ENCODE data around the gene SULT1A3. TPM values are rescaled to one million over a fixed set of nuclear protein-coding genes. Genes with fewer than 3 reads are reported as not detected.
A peak's percentile ranks its signal among the peaks of the same experiment; 100 is the strongest.
"Not testable (repeated sequence)": the region's sequence is repeated elsewhere in the genome, so short reads cannot be mapped to it uniquely, and the experiment has no call there.

SULT1A3 gene
- 8.7 TPM for polyA plus RNA-seq (2013, experiment 1 of 2)
- polyA plus RNA-seq (2013, experiment 2 of 2), result 8.5 TPM

DNA sequence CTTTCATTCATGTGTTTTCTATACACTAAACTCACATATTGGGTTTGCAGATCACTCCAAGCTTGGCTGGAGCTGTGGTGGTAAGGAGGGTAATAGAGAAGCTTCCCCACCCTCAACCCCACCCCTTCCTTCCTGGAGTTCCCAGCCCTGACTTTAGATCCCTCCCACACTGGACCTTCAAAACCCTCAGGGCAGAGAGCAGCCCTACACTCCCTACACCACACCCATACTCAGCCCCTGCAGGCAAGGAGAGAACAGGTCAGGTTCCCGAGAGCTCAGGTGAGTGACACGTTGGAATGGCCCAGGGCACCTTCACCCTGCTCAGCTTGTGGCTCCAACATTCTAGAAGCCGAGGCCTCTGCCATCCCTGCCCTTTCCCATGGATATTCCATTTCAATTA is at the start of gene SULT1A3:
SULT1A3 (plus strand) TSS at position 207 of the 400 bp plus-strand sequence. CDS start 1,474 bp downstream, outside the sequence.
- H3K9ac ChIP-seq (ENCODE audit: low read length); H2AK5ac ChIP-seq (ENCODE audit: low read length, severe bottlenecking); H3K27ac ChIP-seq (ENCODE audit: low read length, poor library complexity, severe bottlenecking); H2BK5ac ChIP-seq (ENCODE audit: low read depth, low read length, poor library complexity, severe bottlenecking); H3K14ac ChIP-seq (ENCODE audit: low read length in 2 of 2); H3K18ac ChIP-seq (ENCODE audit: low read depth in 1 of 2, low read length in 2 of 2); H3K9me3 ChIP-seq (ENCODE audit: control insufficient read depth, low read length); H2AFZ ChIP-seq (ENCODE audit: low read depth, low read length); H4K8ac ChIP-seq (ENCODE audit: low read length); H3K4me1 ChIP-seq (ENCODE audit: control insufficient read depth, insufficient read depth, low read depth, low read length); H2BK120ac ChIP-seq (ENCODE audit: low read depth, low read length); H3K79me1 ChIP-seq (replicated peaks; ENCODE audit: low read length, poor library complexity, severe bottlenecking); H3K4me3 ChIP-seq (ENCODE audit: insufficient read depth in 1 of 2, low read depth in 1 of 2, low read length in 2 of 2); H3K4ac ChIP-seq (ENCODE audit: low read depth in 1 of 2, low read length in 2 of 2); H2BK12ac ChIP-seq (ENCODE audit: low read length in 2 of 2); H3K23ac ChIP-seq (ENCODE audit: low read length in 2 of 2); H4K91ac ChIP-seq (ENCODE audit: low read length); DNase-seq; H3K36me3 ChIP-seq (ENCODE audit: control insufficient read depth in 1 of 2, insufficient read depth in 2 of 2, low read depth in 1 of 2, low read length in 2 of 2); H2BK15ac ChIP-seq (ENCODE audit: low read depth, poor library complexity, severe bottlenecking); H3K4me2 ChIP-seq (ENCODE audit: low read length, poor library complexity, severe bottlenecking); H3K27me3 ChIP-seq (ENCODE audit: control insufficient read depth in 1 of 2, insufficient read depth in 1 of 2, low read length in 2 of 2): not testable (repeated sequence)
- no CpG with 5 or more reads among the region's 3 CpGs for WGBS

DNA sequence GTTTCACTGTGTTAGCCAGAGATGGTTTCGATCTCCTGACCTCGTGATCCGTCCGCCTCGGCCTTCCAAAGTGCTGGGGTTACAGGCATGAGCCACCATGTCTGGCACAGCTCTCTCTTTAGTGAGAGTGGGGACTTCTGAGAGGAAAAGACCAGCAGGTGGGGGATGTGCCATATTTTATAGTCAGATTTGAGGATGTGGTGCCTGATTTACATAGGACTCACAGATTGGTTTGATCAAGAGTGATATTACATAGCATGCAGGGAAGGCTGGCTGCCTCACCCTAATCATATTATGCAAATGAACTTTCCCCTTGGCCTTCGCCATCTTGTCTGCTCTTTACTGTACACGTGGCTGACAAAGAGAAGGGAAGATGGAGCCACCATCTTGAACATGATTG is 48.0 kb upstream of the SULT1A3 start:
- no peak overlapping the region for H2BK12ac ChIP-seq (ENCODE audit: low read length in 2 of 2)
- H4K91ac ChIP-seq (ENCODE audit: low read length), result no peak overlapping the region
- no peak overlapping the region for H4K8ac ChIP-seq (ENCODE audit: low read length)
- H3K27me3 ChIP-seq (ENCODE audit: control insufficient read depth in 1 of 2, insufficient read depth in 1 of 2, low read length in 2 of 2), result no peaks in the 10 kb centered on the region
- no peak overlapping the region for H3K4me2 ChIP-seq (ENCODE audit: low read length, poor library complexity, severe bottlenecking)
- H3K4me3 ChIP-seq (ENCODE audit: insufficient read depth in 1 of 2, low read depth in 1 of 2, low read length in 2 of 2), result no peak overlapping the region
- no peak overlapping the region for H3K27ac ChIP-seq (ENCODE audit: low read length, poor library complexity, severe bottlenecking)
- peak overlapping the region; percentile 14 for H2AFZ ChIP-seq (ENCODE audit: low read depth, low read length)
- peak overlapping the region in 1 of 2 experiments; percentile 94 for H3K23ac ChIP-seq (ENCODE audit: low read length in 2 of 2)
- no peak overlapping the region for H2BK120ac ChIP-seq (ENCODE audit: low read depth, low read length)
- WGBS, result 74% methylated on average over 7 of the region's 7 CpGs
- no peak overlapping the region for H3K14ac ChIP-seq (ENCODE audit: low read length in 2 of 2)
- no peak overlapping the region for H2AK5ac ChIP-seq (ENCODE audit: low read length, severe bottlenecking)
- no peak overlapping the region for H3K9ac ChIP-seq (ENCODE audit: low read length)
- H3K36me3 ChIP-seq (ENCODE audit: control insufficient read depth in 1 of 2, insufficient read depth in 2 of 2, low read depth in 1 of 2, low read length in 2 of 2), result no peaks in the 10 kb centered on the region
- DNase-seq, result no peak
- H2BK15ac ChIP-seq (ENCODE audit: low read depth, poor library complexity, severe bottlenecking), result no peak overlapping the region
- no peak overlapping the region for H3K4ac ChIP-seq (ENCODE audit: low read depth in 1 of 2, low read length in 2 of 2)
- peaks cover 10% of the 10 kb centered on the region for H3K9me3 ChIP-seq (ENCODE audit: control insufficient read depth, low read length)
- H2BK5ac ChIP-seq (ENCODE audit: low read depth, low read length, poor library complexity, severe bottlenecking), result no peak overlapping the region
- no peak overlapping the region for H3K18ac ChIP-seq (ENCODE audit: low read depth in 1 of 2, low read length in 2 of 2)
- H3K4me1 ChIP-seq (ENCODE audit: control insufficient read depth, insufficient read depth, low read depth, low read length), result no peaks in the 10 kb centered on the region
- no peaks in the 10 kb centered on the region for H3K79me1 ChIP-seq (replicated peaks; ENCODE audit: low read length, poor library complexity, severe bottlenecking)

DNA sequence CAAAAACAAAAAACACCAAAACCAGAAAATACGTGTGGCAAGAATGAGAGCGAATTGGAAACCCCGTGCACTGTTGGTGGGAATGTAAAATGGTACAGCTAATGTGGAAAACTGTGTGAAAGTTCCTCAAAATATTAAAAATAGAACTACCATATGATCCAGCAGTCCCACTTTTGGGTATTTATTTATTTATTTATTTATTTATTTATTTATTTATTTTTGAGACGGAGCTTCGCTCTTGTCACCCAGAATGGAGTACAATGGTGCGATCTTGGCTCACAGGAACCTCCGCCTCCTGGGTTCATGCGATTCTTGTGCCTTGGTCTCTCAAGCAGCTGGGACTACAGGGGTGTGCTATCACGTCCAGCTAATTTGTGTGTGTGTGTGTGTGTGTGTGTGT is 46.5 kb upstream of the SULT1A3 start:
- Histone ChIP-seq H2BK120ac (ENCODE audit: low read depth, low read length) (no peak overlapping the region), H3K18ac (ENCODE audit: low read depth in 1 of 2, low read length in 2 of 2) (no peak overlapping the region), H3K27ac (ENCODE audit: low read length, poor library complexity, severe bottlenecking) (no peak overlapping the region), H4K8ac (ENCODE audit: low read length) (no peak overlapping the region), H3K36me3 (ENCODE audit: control insufficient read depth in 1 of 2, insufficient read depth in 2 of 2, low read depth in 1 of 2, low read length in 2 of 2) (no peaks in the 10 kb centered on the region), H2BK15ac (ENCODE audit: low read depth, poor library complexity, severe bottlenecking) (no peak overlapping the region), H3K23ac (ENCODE audit: low read length in 2 of 2) (no peak overlapping the region), H3K79me1 (replicated peaks; ENCODE audit: low read length, poor library complexity, severe bottlenecking) (no peaks in the 10 kb centered on the region), H3K4me2 (ENCODE audit: low read length, poor library complexity, severe bottlenecking) (no peak overlapping the region), H2AK5ac (ENCODE audit: low read length, severe bottlenecking) (no peak overlapping the region), H3K27me3 (ENCODE audit: control insufficient read depth in 1 of 2, insufficient read depth in 1 of 2, low read length in 2 of 2) (no peaks in the 10 kb centered on the region), H4K91ac (ENCODE audit: low read length) (no peak overlapping the region), H3K9me3 (ENCODE audit: control insufficient read depth, low read length) (peaks cover 10% of the 10 kb centered on the region), H3K4ac (ENCODE audit: low read depth in 1 of 2, low read length in 2 of 2) (no peak overlapping the region), H3K4me3 (ENCODE audit: insufficient read depth in 1 of 2, low read depth in 1 of 2, low read length in 2 of 2) (no peak overlapping the region), H3K14ac (ENCODE audit: low read length in 2 of 2) (no peak overlapping the region), H2BK5ac (ENCODE audit: low read depth, low read length, poor library complexity, severe bottlenecking) (no peak overlapping the region), H2BK12ac (ENCODE audit: low read length in 2 of 2) (no peak overlapping the region), H2AFZ (ENCODE audit: low read depth, low read length) (no peak overlapping the region), H3K4me1 (ENCODE audit: control insufficient read depth, insufficient read depth, low read depth, low read length) (no peaks in the 10 kb centered on the region), H3K9ac (ENCODE audit: low read length) (no peak overlapping the region)
- DNase-seq, result no peak
- whole genome bisulfite sequencing, result 98% methylated on average over 6 of the region's 9 CpGs

DNA sequence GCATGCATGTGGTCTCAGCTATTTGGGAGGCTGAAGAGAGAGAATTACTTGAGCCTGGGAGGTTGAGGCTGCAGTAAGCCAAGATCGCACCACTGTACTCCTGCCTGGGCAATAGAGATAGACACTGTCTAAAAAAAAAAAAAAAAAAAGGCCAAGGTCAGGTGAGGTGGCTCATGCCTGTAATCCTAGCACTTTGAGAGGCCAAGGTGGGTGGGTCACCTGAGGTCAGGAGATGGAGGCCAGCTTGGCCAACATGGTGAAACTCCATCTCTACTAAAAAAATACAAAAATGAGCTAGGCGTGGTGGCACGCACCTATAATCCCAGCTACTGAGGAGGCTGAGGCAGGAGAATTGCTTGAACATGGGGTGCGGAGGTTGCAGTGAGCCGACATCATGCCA is 43.9 kb upstream of the SULT1A3 start:
- Histone ChIP-seq H3K23ac (ENCODE audit: low read length in 2 of 2) (peak overlapping the region in 1 of 2 experiments; percentile 14), H3K36me3 (ENCODE audit: control insufficient read depth in 1 of 2, insufficient read depth in 2 of 2, low read depth in 1 of 2, low read length in 2 of 2) (no peaks in the 10 kb centered on the region), H3K4me3 (ENCODE audit: insufficient read depth in 1 of 2, low read depth in 1 of 2, low read length in 2 of 2) (no peak overlapping the region), H3K4ac (ENCODE audit: low read depth in 1 of 2, low read length in 2 of 2) (no peak overlapping the region), H2BK120ac (ENCODE audit: low read depth, low read length) (no peak overlapping the region), H3K27ac (ENCODE audit: low read length, poor library complexity, severe bottlenecking) (no peak overlapping the region), H2BK5ac (ENCODE audit: low read depth, low read length, poor library complexity, severe bottlenecking) (no peak overlapping the region), H4K8ac (ENCODE audit: low read length) (no peak overlapping the region), H2BK15ac (ENCODE audit: low read depth, poor library complexity, severe bottlenecking) (no peak overlapping the region), H3K4me2 (ENCODE audit: low read length, poor library complexity, severe bottlenecking) (no peak overlapping the region), H3K4me1 (ENCODE audit: control insufficient read depth, insufficient read depth, low read depth, low read length) (no peaks in the 10 kb centered on the region), H2AK5ac (ENCODE audit: low read length, severe bottlenecking) (no peak overlapping the region), H2BK12ac (ENCODE audit: low read length in 2 of 2) (no peak overlapping the region), H3K9ac (ENCODE audit: low read length) (no peak overlapping the region), H3K14ac (ENCODE audit: low read length in 2 of 2) (no peak overlapping the region), H2AFZ (ENCODE audit: low read depth, low read length) (no peak overlapping the region), H3K18ac (ENCODE audit: low read depth in 1 of 2, low read length in 2 of 2) (no peak overlapping the region), H4K91ac (ENCODE audit: low read length) (no peak overlapping the region), H3K9me3 (ENCODE audit: control insufficient read depth, low read length) (no peaks in the 10 kb centered on the region), H3K79me1 (replicated peaks; ENCODE audit: low read length, poor library complexity, severe bottlenecking) (no peaks in the 10 kb centered on the region), H3K27me3 (ENCODE audit: control insufficient read depth in 1 of 2, insufficient read depth in 1 of 2, low read length in 2 of 2) (no peaks in the 10 kb centered on the region)
- 87% methylated on average over 3 of the region's 5 CpGs for WGBS
- DNase-seq, result no peak

Data from mesenchymal stem cell (in vitro differentiated cells and primary cell).